ENCODE results near the gene ATXN7L2.

The ATXN7L2 gene

DNA sequence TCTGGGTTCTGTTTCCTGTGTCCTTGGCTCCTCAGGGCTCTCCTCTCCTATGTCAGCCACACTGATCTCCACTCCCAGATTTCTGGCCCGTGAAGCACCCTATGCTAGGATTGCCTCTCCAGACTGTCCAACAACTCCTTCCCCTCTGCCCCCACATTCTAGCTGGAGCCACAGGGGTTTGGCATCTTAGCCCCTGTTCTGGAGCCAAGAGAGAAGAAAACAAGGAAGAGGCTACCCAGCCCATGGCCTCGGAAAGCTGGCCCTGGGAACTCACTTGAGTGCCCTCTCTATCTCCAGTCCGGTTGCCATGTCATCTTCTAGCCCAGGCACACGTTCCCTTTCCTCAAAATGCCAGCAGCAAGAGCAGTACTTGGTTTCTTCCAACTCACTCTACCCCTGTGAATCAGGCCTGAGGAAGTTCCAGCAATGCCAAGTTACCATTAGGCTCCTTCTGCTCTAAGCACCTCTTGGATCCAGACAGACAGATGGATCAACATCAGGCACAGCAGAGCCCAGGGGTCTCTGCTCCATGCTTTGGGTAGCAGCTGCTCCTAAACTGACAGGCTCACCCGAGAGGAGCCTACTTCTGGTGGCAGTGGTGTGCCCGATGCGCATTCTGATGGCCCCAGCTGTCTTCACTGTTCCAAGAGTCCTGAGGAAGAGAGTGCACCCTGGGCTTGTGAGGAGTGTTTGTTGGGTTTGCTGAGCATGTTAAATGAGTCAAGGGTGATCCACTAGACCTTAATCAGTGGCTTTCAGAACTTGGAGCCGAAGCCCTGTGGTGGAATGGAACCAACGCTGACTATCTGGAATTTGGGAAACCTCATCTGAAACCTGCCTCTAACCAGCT is 44.4 kb downstream of the ATXN7L2 start:
- no peak for DNase-seq

DNA sequence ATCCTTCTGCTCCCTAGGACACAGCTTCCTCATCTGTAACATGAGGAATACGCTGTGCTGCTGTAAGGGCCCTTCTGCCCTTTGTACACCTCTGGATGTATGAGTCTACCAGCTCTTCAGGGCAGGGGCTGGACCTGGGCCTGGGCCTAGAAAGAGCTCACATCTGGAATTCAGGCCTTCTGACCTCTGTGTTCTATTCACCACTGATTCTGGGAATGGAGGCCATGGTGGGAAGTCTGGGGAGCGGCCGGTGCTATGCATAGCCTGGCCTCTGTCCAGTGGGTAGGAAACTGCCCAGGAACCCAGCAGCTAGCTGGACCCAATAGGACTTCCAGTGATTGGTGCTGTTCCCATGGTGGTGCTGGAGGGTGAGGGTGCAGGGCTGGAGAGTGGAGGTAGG is 45.0 kb downstream of the ATXN7L2 start:
- DNase-seq, result no peak

DNA sequence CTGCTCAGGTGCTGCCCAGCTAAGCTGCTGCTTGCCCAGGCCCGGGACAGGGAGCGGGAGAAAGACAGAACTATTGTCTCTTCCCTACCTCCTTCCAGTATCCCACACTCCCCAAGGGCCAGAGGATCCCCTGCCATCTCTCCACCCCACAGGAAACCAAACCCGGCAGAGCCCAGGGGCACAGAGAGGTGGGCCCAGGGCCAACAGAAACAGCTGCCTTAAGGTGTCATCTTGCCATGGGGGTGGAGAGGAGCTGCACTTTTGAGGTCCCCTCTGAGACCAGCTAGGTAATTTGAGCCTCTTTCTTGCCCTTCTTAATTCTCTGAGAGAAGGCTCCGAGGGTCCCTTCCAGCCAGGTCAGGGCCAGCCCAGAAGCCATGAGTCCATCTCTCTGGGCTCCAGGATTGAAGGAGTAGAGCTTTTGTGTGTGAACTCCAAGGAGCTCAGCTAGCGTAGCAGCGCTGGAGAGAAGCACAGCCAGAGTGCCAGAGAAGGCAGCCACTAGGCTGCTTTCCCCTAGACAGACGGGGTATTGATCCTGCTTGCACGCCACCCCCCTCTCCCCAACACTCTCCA is 46.3 kb downstream of the ATXN7L2 start:
- no peak for DNase-seq

DNA sequence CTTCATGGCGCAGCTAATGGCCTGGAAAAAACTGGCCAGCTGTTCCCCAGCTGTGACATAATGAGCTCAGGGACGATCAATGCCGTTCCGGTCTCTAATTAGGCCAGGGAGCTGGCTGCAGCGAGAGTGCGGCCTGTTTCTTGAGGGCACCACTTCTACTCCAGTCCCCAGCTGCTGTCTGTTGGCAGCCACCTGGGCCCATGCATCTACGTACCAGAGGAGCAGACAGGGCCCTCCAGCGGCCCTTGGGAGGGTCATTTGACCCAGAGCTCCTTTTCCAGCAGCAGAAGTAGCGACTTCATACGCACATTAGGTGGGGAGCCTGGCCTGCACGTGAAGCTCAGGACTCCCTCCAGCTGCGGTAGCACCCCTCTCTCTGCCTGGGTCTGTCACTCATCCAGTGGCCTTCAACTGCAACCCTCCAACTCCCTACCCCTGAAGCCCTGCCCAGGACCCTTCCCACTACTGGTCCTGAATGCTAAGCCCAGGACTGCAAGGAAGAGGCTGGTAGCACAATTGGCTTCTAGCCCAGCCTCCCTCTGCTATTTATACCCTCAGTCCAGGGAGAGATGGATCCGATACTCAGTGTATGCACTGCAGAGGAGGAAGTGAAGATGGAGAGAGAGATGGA is 46.9 kb downstream of the ATXN7L2 start:
- no peak for DNase-seq

DNA sequence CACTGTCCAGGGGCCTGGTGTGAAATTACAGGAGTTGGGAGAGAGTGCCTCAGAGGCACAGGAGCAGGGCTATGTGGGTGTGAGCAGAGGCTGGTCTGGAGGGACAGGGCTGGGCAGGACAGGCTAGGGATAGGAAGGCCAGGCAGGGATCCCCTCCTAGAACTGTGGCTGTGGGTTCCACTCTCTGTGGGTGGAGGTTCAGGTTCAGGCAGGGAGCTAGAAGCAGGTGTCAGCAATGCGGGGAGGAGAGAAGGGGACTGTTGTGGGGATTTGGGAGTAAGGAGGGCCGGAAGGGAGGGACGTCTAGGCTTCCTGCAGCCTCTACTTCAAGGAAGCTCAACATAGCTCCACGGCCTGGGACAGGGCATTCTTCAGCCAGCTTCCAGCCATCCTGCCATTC is 47.7 kb downstream of the ATXN7L2 start:
- DNase-seq, result no peak

DNA sequence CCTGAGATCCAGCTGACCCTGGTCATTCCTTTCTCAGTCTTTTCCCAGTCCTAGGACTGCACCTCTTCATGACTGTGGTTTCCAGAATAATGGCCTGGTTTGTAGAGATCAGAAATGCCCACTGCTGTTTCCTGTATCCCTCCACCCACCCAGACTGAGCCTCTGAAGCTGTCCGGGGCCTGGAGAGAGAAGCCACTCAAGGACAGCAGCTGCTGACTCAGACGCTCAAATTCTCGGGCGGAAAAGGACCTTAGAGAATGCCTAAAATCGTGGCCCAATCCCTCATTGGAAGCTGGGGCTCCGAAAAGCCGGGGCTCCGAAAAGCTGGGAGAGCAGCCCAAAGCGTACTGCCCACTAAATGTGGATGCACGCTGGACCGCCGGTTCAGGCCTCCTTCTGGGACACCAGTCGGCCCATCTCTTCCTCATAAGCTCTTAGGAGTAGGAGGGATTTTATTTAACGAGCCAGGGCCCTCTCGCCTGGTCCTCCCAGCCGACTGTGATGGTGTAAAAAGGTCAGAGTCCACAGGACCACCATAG is 48.2 kb downstream of the ATXN7L2 start:
- no peak for DNase-seq

DNA sequence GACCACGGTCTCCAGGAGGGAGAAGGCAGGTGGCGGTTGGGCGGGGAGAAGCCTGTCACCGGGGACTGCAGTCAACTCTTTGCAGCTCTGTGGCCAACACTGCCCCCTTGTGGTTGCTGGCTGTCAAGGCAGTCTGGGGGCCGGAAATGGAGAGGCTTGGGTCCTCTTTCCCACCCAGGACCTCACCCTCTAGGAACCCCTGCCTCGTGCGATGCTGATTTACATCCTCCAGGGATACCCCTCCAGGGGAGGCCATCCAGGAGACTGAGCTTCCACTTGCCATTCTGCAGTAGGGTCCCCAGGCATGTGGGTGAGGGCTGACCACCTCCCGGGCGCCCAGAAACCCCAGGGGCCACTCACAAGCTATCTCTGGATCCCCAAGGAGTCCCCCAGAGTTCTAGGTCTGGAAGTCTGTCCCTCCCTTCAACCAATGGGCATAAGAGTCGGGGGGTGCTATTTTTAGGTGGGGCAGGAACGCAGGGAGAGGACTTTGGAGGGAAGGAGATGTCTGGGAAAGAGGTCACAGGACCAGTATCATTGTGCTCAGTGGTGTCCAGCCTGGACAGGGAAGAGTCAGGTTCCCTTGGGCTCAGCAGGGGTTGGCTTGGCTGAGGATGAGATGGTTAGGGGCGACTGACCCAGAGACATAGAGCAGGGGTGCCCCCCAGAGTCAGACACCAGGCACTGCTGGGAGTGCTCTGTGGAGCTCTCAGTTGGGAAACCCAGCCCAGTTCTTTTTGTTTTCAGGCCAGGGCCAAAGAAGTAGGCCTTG is 48.8 kb downstream of the ATXN7L2 start:
- peak; percentile 86 to 93 (median 92) for DNase-seq

DNA sequence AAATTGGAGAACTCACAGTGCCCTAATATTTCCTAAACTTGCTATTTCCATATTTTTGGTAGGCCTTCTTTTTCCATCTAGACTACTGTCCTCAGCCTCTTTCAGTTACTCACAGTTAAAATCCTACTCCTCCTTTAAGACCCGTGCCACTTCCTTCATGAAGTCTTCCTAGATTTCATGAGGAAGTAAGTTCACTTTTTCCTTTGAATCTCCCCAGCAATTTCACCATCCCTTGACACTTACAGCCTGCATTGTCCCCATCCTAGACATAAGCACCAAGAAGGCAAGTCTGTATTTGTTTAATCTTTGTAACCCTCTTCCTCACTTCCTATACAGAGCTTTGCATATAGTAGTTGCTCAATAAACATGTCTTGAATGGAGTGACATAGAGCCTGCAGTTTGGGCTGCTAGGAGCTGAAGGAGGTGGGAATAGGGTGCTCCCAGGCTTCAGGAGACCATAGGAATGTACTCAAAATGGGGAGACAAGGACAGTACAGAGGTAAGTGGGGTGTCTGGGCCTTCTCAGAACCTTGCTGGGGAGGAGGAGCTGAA is 50.7 kb downstream of the ATXN7L2 start:
- no peak for DNase-seq

DNA sequence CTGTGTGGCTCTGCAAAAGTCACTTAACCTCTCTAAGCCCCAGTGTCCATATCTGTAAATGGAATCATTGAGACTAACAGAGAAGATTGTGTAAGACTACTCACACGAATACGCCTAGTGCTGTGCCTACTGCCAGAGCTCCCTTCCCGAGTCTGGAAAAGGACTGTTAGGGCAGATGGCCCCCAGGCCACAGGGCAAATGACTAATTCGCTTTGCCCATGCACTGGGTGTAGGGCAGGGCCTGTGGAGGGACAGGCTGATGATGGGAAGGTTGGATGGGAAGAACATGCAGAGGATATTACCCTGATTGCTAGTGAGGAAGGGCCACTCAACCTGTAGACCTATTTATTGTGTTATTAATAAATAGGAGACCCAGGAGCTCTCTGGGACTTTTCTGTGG is 51.8 kb downstream of the ATXN7L2 start:
- no peak for DNase-seq

DNA sequence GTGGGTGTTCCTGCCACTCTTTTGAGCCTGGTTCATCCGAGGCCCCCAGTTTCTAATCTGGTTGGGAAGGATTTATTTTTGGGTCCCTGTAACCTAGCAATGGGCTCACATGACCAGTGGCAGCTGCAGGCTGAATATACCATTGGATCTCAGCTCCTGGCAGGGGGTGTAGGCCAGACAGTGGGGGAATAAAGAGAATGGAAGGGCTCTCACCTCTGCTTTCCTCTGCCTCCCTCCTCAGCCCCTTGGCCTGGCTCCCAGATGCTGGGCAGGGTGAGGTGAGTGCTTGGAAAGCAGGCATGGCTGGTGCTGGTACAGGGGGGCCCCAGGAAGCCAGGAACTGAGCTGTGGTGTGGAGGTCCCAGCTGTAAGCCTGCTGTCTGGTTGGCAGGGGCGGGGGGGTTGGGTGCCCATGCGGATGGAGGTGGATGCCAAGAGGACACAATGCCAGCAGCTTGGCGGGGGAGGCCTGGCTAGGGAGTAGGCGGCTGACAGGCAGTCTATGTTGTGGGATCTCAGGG is 52.3 kb downstream of the ATXN7L2 start:
- DNase-seq, result no peak

DNA sequence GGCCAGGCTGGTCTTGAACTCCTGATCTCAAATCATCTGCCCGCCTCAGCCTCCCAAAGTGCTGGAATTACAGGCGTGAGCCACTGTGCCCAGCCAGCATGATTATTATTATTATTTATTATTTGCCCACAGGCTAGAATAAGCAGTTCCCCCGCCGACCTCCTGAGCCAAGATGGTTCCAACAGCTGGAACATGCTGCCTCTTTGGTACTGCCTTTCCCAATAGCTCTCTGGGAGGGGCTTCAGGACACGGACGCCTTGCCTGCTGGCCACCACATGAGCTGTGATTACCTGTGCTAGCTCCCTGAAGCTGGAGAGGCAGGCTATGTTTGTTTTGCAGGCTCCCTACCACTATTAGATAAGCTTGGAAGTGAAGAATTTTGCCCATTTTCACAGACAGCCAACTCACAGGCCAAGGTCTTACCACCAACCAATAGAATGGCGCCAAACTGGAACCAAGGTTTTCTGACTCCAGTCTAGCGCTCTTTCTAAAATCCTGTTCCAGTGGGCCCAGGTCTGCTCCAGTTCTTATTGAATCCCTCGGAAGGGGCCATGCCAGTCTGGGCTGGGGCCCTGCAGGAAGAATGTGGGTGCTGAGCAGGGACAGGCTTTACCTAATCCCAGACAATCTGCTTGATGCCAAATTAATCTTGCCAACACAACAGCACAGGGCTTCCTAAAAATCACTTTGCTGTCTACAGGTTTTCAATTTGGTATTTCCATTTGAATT is 53.9 kb downstream of the ATXN7L2 start:
- DNase-seq, result no peak

DNA sequence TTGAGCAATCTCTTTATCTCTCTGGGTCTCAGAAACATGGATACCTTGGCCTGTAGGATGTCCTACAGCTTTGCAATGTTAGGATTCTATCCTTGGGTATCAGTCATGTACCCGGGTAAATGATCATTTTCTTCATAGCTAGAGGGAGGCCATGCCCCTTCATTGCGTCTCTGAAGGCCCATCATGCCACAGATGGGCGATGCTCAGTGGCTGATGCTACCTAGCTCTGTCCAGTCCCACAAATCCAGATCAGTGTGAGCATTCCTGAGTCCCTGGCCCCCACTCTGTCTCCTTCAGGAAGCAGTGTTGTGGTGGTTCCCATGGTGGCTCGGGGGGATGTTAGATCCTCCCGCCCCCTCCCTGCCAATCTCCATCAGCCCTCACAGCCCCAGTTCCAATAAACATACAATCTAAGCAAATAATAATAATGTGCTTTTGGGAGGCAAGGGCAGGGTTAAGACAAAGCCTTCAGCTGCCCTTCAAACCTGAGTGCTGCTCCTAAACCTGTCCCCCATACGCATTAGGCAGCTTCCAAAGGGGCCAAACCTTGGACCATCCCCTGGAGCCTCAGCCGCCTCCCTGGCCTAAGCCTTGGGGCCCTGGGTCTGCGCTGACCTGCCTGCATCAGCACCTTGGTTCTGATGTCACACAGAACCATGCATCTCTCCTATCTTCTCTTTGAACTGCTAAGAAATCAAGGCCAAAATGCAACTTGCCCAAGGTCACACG is 55.3 kb downstream of the ATXN7L2 start:
- DNase-seq, result no peak

DNA sequence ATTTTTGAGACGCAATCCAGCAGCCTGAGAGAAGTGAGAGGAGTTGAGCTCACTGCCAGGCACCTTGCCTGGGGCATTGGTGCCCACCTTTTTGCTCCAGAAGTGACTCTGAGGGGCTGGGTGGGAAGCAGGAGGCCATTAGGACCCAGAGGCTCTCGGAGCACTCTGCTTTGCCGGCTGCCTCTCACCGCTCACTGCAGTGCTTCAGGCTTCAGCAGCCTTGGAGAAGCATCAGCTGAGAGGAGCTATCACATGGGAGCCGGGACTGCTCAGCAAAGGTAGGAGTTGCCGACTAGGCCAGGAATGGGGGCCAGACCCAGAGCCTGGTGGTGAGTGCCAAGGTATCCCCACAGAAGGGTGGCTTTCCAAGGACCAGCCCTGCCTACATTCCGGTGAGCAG is 56.0 kb downstream of the ATXN7L2 start, which contains the start of gene GPR61:
GPR61 (plus strand) TSS at position 197 of the 400 bp plus-strand sequence. CDS start 3,151 bp downstream, outside the sequence.
- DNase-seq, result no peak

DNA sequence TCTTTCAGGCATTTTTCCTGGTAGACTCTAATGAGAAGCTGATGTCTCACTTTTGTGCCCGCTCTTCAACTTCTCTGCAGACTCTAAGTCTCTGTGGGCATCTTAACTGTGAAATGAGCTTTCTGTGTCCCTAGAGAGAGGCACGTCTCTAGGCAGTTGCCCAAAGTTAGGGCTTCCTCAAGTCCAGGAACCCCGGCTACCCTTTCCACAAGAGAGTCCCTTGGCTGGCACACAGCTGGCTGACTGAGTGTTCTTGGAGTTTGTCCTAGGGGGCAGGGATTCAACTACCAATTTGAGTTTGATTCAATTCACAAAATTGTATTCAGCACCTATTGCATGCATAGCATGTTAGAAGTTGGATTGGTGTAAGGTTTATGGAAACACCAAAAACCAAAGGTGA is 57.4 kb downstream of the ATXN7L2 start:
- DNase-seq, result no peak

Measured in activated naive CD4-positive, alpha-beta T cell (primary cell).